ENCODE data around the gene HDX.

GRCh38 chrX:84475596-84475995 lies 26.7 kb downstream of the HDX start:
- TF ChIP-seq POLR2A (IDR thresholded peaks at IDR 0.05) (no peak), CTCF (IDR thresholded peaks at IDR 0.05 in 4 of 5, conservative IDR thresholded peaks at IDR 0.05 in 1 of 5) (no peak)
